HG03439 (cell line): ENCODE data around the gene HOXC12.

ENCODE experiments used
- ATAC-seq: cut with Tn5 transposase; IDR thresholded peaks from one replicate; pipeline ENCODE4 v1.9.1; 2021; ENCODE audit warnings: mild to moderate bottlenecking, moderate library complexity; ENCODE audit not compliant: unreplicated experiment

Gene HOXC12

DNA sequence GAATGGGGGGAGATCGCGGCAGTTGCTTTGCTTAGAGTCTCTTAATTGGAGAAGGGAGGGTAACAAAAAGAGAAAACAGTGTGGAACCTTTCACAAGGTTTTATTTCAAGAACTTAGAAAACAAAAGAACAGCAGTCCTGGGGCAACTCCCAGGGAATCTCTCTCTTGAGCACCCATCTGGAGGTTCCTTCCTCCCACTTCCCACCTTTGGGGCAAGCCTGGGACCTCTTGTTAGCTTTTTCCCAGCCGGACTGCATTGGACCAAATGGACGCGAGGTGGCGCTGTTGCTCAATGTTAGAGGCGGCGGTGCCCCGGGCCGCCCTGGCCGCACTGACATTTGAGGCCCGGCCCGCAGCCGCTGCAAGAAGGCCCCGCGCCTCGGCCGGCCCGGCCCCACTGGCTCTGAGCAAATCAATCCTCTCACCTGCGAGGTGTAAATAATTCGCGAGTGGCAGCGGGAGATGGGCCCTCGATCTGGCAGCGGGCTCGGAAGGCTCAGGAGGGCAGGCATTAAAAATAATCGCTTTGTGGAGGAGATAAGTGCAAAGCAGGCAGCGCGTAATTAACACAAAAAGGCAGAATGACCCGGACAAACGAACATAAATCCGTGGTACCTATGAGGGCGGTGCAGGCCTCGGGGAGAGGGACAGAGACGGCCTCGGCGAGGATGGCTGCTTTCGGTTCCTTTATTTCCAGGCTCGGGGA, 51.3 kb downstream of the HOXC12 start:
- ATAC-seq = no peak

DNA sequence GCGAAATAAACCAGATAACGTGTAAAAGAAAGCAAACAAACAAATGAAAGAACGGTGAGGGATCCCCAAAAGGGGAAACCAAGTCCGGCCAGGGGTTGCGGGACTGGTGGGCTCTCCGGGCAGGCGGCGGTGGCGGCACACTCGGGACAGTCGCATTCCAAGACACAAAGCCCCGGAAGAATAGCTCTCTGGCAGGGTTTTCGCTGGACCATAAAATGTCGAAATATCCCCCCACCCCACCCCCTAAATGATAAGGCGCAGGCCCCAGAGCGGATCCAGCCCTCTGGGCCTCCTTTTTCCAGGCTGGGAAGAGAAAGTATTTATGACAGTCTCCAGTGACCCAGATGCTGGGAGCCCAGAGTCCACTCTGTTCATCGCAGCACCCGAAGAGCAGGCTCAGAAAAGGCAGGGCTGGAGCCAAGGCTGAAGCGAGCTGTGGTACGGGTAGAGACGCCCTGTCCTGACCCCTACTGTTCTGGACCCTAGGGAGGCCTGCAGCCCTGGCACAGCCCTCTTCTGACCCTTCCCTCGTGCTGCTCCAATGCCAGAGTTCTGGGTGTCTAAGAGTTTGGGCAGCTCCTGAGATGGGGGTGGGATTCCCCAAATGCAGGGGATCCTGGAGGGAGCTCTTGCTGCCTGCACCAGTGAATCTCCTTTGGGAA, 52.0 kb downstream of the HOXC12 start:
- no peak for ATAC-seq

DNA sequence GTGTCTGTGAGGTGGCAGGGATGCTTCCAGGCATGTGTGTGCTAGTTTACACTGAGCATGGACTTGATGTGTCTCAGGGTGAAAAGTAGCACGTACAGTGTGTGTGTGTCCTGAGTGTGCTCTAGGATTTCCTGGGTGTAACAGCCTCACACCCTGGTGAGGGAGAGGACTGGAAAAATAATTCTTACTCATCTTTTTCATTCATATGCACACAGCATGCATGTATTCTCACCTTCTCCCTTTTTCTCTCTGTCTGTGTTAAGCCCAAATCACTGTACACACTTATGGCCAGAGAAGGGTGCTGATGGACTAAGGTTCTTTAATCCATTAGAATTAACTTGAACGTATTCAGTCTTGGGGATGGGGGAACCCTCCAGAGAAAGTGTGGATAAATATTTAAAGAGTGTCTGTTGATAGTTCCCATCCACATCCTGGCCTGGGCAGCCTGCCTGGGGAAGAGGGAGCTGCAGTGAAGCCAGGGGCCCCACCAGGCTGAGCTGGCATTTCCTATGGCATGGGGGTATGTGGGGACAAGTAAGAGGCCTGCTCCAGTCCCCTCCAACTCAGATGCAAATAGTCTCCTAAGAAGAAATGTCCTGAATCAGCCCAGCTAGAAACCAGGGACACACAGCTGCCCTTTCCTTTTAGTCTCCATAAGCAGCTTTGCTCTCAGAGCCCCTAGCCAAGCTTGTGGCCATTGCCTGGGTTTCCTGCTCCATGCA, 53.0 kb downstream of the HOXC12 start:
- ATAC-seq = no peak

GRCh38 chr12:54008260-54008552, 53.5 kb downstream of the HOXC12 start:
- ATAC-seq = no peak
